Aorta (tissue), 5 donors: Measurements from ENCODE around the gene SSTR5. TPM values are rescaled to one million over a fixed set of nuclear protein-coding genes. Genes with fewer than 3 reads are reported as not detected.
A peak's percentile ranks its signal among the peaks of the same experiment; 100 is the strongest.

Experiments used
- ATAC-seq: fragments of 200-7000 bp; cut with Tn5 transposase; one replicate; pipeline ENCODE4 v1.9.1; 2022; ENCODE audit warnings: moderate library complexity; ENCODE audit not compliant: low FRiP score
- DNase-seq, 2 donors: peaks; one replicate each; pipeline ENCODE4 v3.0.0-alpha.2; 2020
- H3K27ac ChIP-seq, 2 donors: one replicate each; pipeline ENCODE4 v1.5.1; 2013; ENCODE audit warnings: low read length in 2 of 2, mild to moderate bottlenecking in 2 of 2, moderate library complexity in 2 of 2, control low read depth in 1 of 2, inconsistent platforms in 1 of 2, low read depth in 1 of 2
- H3K27me3 ChIP-seq, 2 donors: one replicate each; pipeline ENCODE4 v1.6.1; 2013; ENCODE audit warnings: control low read depth in 1 of 2, low read length in 1 of 2, mild to moderate bottlenecking in 1 of 2, moderate library complexity in 1 of 2; ENCODE audit not compliant: insufficient read depth in 2 of 2, control insufficient read depth in 1 of 2
- H3K36me3 ChIP-seq, 2 donors: one replicate each; pipeline ENCODE4 v1.6.1; 2013; ENCODE audit warnings: control low read depth in 1 of 2, low read length in 1 of 2, mild to moderate bottlenecking in 1 of 2; ENCODE audit not compliant: insufficient read depth in 2 of 2, control insufficient read depth in 1 of 2
- H3K4me1 ChIP-seq, 2 donors: one replicate each; pipeline ENCODE4 v1.6.1; 2013; ENCODE audit warnings: low read length in 2 of 2, control low read depth in 1 of 2, mild to moderate bottlenecking in 1 of 2, moderate library complexity in 1 of 2; ENCODE audit not compliant: insufficient read depth in 2 of 2, control insufficient read depth in 1 of 2
- H3K4me3 ChIP-seq, 2 donors: one replicate each; pipeline ENCODE4 v1.5.1; 2013; ENCODE audit warnings: low read length in 2 of 2, control low read depth in 1 of 2, mild to moderate bottlenecking in 1 of 2
- H3K9me3 ChIP-seq: one replicate; pipeline ENCODE4 v1.6.1; 2013; ENCODE audit warnings: mild to moderate bottlenecking, low read length; ENCODE audit not compliant: control insufficient read depth
- WGBS, 2 donors: extraction: QIAGEN DNeasy Blood & Tissue Kit; methylation state at CpG; one replicate each; pipeline ENCODE4 v1.1.7; 2013; 5-methylcytosine and 5-hydroxymethylcytosine counted together
- intact Hi-C, 2 donors: fragments of 100-400 bp; cut with DNase I; formaldehyde crosslinking; loops; one replicate each; pipeline versions ENCODE4 v1.14.2 to v1.15.0; 2022
- polyA plus RNA-seq, 2 donors: library from polyadenylated mRNA; stranded (reverse); fragments of 200-250 nt; gene quantifications; one replicate each; pipeline ENCODE4 v1.2.3, GENCODE V29; 2013
- total RNA-seq, 2 donors: library from RNA; stranded (reverse); fragmentation: NEBNext Ultra II Directional; extraction: Animal tissue kit (Norgen Biotek cat#: 25700); gene quantifications; one replicate each; pipeline ENCODE4 v1.2.1, GENCODE V29; 2021
- donor health status: healthy with polysubstance abuse.
- donor health status: Bipolar disorder and iron deficiency.
- donor health status: DM: no; HTN: no; CAD: no.
- donor health status: DM: no; HTN: no; CAD: no.
- donor health status: DM: yes; HTN: yes; CAD: no.

SSTR5 gene
- total and polyA plus RNA-seq, 4 donors: 0.26 to 0.75 (median 0.49) TPM; not detected in 1

DNA sequence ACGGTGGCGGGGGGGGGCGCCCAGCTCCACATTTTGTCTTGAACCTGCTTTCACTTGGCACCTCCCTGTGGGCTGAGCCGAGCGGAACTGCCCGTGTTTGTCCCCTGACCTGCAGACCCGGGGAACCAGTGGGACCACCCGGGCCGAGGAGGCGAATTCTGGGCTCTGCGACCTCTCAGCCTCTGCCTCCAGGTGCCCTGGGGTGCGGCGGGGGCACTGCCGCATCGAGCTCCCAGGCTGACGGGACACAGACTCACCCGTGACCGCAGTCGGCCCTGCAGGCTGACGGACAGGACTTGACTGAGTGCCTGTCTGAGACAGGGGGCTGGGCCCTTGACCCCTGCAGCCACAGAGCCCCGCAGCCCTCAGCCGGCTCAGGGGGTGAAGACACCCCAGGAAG lies 34.6 kb downstream of the SSTR5 start:
- Histone ChIP-seq H3K27ac (no peak overlapping the region), H3K4me3 (no peak overlapping the region), H3K36me3 (no peaks in the 10 kb centered on the region), H3K9me3 (no peaks in the 10 kb centered on the region), H3K4me1 (no peaks in the 10 kb centered on the region), H3K27me3 (no peaks in the 10 kb centered on the region)
- intact Hi-C loops: no loop called here
- ATAC-seq (no peak), DNase-seq (no peak)
- WGBS, 2 donors: 68 to 70% methylated on average over 22 of the region's 22 CpGs

GRCh38 chr16:1107731-1108130 lies 35.2 kb downstream of the SSTR5 start:
- intact Hi-C loops: no loop called here

GRCh38 chr16:1108299-1109252 lies 36.0 kb downstream of the SSTR5 start:
- no peaks in the 10 kb centered on the region for H3K9me3 ChIP-seq
- H3K4me1 ChIP-seq: no peaks in the 10 kb centered on the region
- no peaks in the 10 kb centered on the region for H3K36me3 ChIP-seq
- no peak overlapping the region for H3K4me3 ChIP-seq
- no peak overlapping the region for H3K27ac ChIP-seq
- no peaks in the 10 kb centered on the region for H3K27me3 ChIP-seq
- intact Hi-C loops: no loop called here
- WGBS, 2 donors: 29% methylated on average over 41 to 42 of the region's 42 CpGs
- DNase-seq (peak; percentile 81 to 92), ATAC-seq (no peak)

More at GRCh38 chr16:1107731-1108130, 35.2 kb downstream of the SSTR5 start:
- no peaks in the 10 kb centered on the region for H3K36me3 ChIP-seq
- H3K27ac ChIP-seq: no peak overlapping the region
- no peak overlapping the region for H3K4me3 ChIP-seq
- no peak for DNase-seq
- no peaks in the 10 kb centered on the region for H3K4me1 ChIP-seq
- no peaks in the 10 kb centered on the region for H3K9me3 ChIP-seq
- H3K27me3 ChIP-seq: no peaks in the 10 kb centered on the region
- 82% methylated on average over 11 to 12 of the region's 12 CpGs for WGBS, 2 donors
- no peak for ATAC-seq

- Histone ChIP-seq H3K4me1 (no peaks in the 10 kb centered on the region), H3K27ac (no peak overlapping the region), H3K9me3 (no peaks in the 10 kb centered on the region), H3K4me3 (no peak overlapping the region), H3K36me3 (no peaks in the 10 kb centered on the region), H3K27me3 (no peaks in the 10 kb centered on the region)
- no peak for ATAC-seq
- no peak for DNase-seq
- 65 to 75% methylated on average over 19 of the region's 19 CpGs for WGBS, 2 donors
- intact Hi-C loops: no loop called here
Observed at GRCh38 chr16:1109648-1110047, 37.1 kb downstream of the SSTR5 start.

GRCh38 chr16:1112506-1113184 lies 40.1 kb downstream of the SSTR5 start:
- Histone ChIP-seq H3K9me3 (no peaks in the 10 kb centered on the region), H3K27ac (no peak overlapping the region), H3K27me3 (no peaks in the 10 kb centered on the region), H3K4me3 (no peak overlapping the region), H3K36me3 (no peaks in the 10 kb centered on the region), H3K4me1 (no peaks in the 10 kb centered on the region)
- WGBS, 2 donors: 74 to 75% methylated on average over 25 to 26 of the region's 26 CpGs
- DNase-seq (no peak), ATAC-seq (no peak)
- intact Hi-C loops: no loop called here

DNA sequence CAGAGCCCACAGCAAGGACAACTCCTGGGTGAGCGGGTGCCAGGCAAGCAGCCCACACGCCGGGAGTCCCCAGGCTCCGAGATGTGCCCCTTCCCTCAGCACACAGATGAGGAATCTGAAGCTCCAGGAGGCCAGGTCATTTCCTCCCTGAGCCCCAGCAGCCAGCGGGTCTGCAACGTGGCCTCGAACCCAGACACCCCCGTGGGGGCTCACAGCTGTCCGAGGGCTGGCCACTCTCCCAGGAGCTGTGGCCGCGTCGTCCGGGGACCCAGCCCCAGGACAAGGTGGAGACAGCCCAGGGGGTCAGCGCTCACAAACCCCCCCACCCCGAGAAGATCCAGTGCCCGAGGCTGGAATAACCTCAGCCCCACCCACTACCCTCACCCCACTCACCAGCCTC lies 40.9 kb downstream of the SSTR5 start:
- no peak overlapping the region for H3K4me3 ChIP-seq
- H3K9me3 ChIP-seq: no peaks in the 10 kb centered on the region
- DNase-seq: no peak
- no peak overlapping the region for H3K27ac ChIP-seq
- H3K27me3 ChIP-seq: no peaks in the 10 kb centered on the region
- WGBS, 2 donors: 58 to 64% methylated on average over 16 of the region's 16 CpGs
- H3K36me3 ChIP-seq: no peaks in the 10 kb centered on the region
- no peaks in the 10 kb centered on the region for H3K4me1 ChIP-seq
- intact Hi-C loops: no loop called here
- ATAC-seq: no peak

DNA sequence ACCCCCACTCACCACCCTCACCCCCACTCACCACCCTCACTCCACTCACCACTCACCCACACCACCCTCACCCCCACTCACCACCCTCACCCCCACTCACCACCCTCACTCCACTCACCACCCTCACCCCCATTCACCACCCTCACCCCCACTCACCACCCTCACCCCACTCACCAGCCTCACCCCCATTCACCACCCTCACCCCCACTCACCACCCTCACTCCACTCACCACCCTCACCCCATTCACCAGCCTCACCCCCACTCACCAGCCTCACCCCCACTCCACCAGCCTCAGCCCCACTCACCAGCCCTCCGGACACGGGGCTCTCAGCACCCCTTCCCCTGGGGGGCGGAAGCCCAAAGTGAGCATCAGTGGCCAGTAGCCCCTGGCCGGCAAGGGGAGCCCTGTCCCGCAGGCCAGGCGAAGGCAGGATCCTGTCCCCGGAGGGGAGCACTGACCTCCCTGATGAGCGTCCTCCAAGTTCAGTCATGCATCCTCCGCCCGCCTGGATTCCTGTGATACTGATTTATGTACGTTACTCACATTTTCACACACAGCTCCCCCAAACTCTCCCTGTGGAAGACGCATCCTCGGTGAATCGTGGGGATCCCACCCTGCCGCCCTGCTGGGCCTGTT lies 41.5 kb downstream of the SSTR5 start:
- DNase-seq (no peak), ATAC-seq (no peak)
- Histone ChIP-seq H3K36me3 (no peaks in the 10 kb centered on the region), H3K27me3 (no peaks in the 10 kb centered on the region), H3K9me3 (no peaks in the 10 kb centered on the region), H3K27ac (no peak overlapping the region), H3K4me1 (no peaks in the 10 kb centered on the region), H3K4me3 (no peak overlapping the region)
- intact Hi-C loops: no loop called here
- WGBS, 2 donors: 80% methylated on average over 15 of the region's 15 CpGs

- H3K4me3 ChIP-seq: no peak overlapping the region
- intact Hi-C loops: no loop called here
- no peaks in the 10 kb centered on the region for H3K27me3 ChIP-seq
- H3K4me1 ChIP-seq: no peaks in the 10 kb centered on the region
- H3K9me3 ChIP-seq: no peaks in the 10 kb centered on the region
- H3K27ac ChIP-seq: no peak overlapping the region
- DNase-seq: no peak
- ATAC-seq: no peak
- no peaks in the 10 kb centered on the region for H3K36me3 ChIP-seq
- WGBS, 2 donors: 58 to 63% methylated on average over 13 to 16 of the region's 16 CpGs
Observed at GRCh38 chr16:1116693-1117077, 44.1 kb downstream of the SSTR5 start.
